ENCODE measurements around the gene NOTO.

- TF ChIP-seq, protein P1, sequence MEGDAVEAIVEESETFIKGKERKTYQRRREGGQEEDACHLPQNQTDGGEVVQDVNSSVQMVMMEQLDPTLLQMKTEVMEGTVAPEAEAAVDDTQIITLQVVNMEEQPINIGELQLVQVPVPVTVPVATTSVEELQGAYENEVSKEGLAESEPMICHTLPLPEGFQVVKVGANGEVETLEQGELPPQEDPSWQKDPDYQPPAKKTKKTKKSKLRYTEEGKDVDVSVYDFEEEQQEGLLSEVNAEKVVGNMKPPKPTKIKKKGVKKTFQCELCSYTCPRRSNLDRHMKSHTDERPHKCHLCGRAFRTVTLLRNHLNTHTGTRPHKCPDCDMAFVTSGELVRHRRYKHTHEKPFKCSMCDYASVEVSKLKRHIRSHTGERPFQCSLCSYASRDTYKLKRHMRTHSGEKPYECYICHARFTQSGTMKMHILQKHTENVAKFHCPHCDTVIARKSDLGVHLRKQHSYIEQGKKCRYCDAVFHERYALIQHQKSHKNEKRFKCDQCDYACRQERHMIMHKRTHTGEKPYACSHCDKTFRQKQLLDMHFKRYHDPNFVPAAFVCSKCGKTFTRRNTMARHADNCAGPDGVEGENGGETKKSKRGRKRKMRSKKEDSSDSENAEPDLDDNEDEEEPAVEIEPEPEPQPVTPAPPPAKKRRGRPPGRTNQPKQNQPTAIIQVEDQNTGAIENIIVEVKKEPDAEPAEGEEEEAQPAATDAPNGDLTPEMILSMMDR (IDR thresholded peaks at IDR 0.05), result no peak
- peak; percentile 66 to 97 for TF ChIP-seq EP300 (IDR thresholded peaks at IDR 0.05)
These were observed 31.8 kb downstream of the NOTO start, which contains the start of gene CCT7 for GRCh38 chr2:73233932-73234832.
